ENCODE data around the gene EIF4G3.

DNA sequence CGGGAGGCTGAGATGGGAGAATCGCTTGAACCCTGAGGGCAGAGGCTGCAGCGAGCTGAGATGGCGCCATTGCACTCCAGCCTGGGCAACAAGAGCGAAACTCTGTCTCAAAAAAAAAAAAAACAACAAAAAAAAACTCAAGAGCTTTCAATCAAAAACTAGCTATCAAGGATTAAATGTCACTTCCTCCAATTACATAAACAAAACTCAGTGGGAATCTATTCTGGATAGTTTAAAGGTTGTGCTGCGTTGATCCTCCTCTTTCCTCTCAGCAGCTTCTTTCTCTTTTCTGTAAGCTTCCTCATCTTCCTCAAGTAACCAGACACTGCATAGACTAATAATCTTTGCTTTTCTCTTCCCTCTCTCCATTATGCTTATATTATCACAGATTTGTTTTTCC lies 20.7 kb downstream of the EIF4G3 start:
- TF ChIP-seq, protein P1, sequence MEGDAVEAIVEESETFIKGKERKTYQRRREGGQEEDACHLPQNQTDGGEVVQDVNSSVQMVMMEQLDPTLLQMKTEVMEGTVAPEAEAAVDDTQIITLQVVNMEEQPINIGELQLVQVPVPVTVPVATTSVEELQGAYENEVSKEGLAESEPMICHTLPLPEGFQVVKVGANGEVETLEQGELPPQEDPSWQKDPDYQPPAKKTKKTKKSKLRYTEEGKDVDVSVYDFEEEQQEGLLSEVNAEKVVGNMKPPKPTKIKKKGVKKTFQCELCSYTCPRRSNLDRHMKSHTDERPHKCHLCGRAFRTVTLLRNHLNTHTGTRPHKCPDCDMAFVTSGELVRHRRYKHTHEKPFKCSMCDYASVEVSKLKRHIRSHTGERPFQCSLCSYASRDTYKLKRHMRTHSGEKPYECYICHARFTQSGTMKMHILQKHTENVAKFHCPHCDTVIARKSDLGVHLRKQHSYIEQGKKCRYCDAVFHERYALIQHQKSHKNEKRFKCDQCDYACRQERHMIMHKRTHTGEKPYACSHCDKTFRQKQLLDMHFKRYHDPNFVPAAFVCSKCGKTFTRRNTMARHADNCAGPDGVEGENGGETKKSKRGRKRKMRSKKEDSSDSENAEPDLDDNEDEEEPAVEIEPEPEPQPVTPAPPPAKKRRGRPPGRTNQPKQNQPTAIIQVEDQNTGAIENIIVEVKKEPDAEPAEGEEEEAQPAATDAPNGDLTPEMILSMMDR (IDR thresholded peaks at IDR 0.05), result no peak
- no peak for TF ChIP-seq POLR2A (IDR thresholded peaks at IDR 0.05)

Measured in esophagus squamous epithelium (tissue), 4 donors.